GM18861 (cell line): ENCODE data around the gene FASTKD1.
"Not testable (repeated sequence)": the region's sequence is repeated elsewhere in the genome, so short reads cannot be mapped to it uniquely, and the experiment has no call there.

ENCODE experiments used
- ATAC-seq: cut with Tn5 transposase; IDR thresholded peaks from one replicate; pipeline ENCODE4 v1.9.1; 2021; ENCODE audit not compliant: unreplicated experiment

Gene FASTKD1

GRCh38 chr2:169573160-169573973 lies at the start of gene FASTKD1:
Gene FASTKD1 (minus strand): TSS chr2:169573865. CDS start chr2:169572029, 1,836 bp downstream.
- peak; percentile 98 for ATAC-seq

- no peak for ATAC-seq
Measured at GRCh38 chr2:169623235-169623634, 49.6 kb upstream of the FASTKD1 start.

GRCh38 chr2:169620509-169620908 lies 46.8 kb upstream of the FASTKD1 start:
- ATAC-seq: no peak

GRCh38 chr2:169619946-169620345 lies 46.3 kb upstream of the FASTKD1 start:
- ATAC-seq: no peak

- ATAC-seq: not testable (repeated sequence)
Measured at GRCh38 chr2:169615982-169616381, 42.3 kb upstream of the FASTKD1 start.

GRCh38 chr2:169613876-169614275 lies 40.2 kb upstream of the FASTKD1 start:
- ATAC-seq: no peak

GRCh38 chr2:169609264-169609663 lies 35.6 kb upstream of the FASTKD1 start:
- ATAC-seq: no peak

- no peak for ATAC-seq
Measured at GRCh38 chr2:169599568-169599967, 25.9 kb upstream of the FASTKD1 start.

GRCh38 chr2:169598982-169599381 lies 25.3 kb upstream of the FASTKD1 start:
- no peak for ATAC-seq

GRCh38 chr2:169596546-169596945 lies 22.9 kb upstream of the FASTKD1 start:
- ATAC-seq: not testable (repeated sequence)

- no peak for ATAC-seq
Measured at GRCh38 chr2:169590804-169591203, 17.1 kb upstream of the FASTKD1 start.

- no peak for ATAC-seq
Measured at GRCh38 chr2:169585673-169586072, 12.0 kb upstream of the FASTKD1 start.

- ATAC-seq: peak; percentile 86
Measured at GRCh38 chr2:169584005-169584877, 10.6 kb upstream of the FASTKD1 start, which contains the start of gene PPIG. Gene PPIG (plus strand): TSS chr2:169584351. CDS start chr2:169604042, 19,691 bp downstream.

GRCh38 chr2:169583518-169583917 lies 9.9 kb upstream of the FASTKD1 start:
- ATAC-seq: no peak

- ATAC-seq: not testable (repeated sequence)
Measured at GRCh38 chr2:169582552-169583266, 9.0 kb upstream of the FASTKD1 start.

- no peak for ATAC-seq
Measured at GRCh38 chr2:169579044-169579443, 5.4 kb upstream of the FASTKD1 start.

GRCh38 chr2:169575264-169575663 lies 1.6 kb upstream of the FASTKD1 start:
- not testable (repeated sequence) for ATAC-seq

- ATAC-seq: not testable (repeated sequence)
Measured at GRCh38 chr2:169574539-169574938, 874 bp upstream of the FASTKD1 start.

GRCh38 chr2:169573974-169574299 lies 272 bp upstream of the FASTKD1 start:
- ATAC-seq: peak; percentile 9

- no peak for ATAC-seq
Measured at GRCh38 chr2:169572821-169573159, 875 bp downstream of the FASTKD1 start.

- ATAC-seq: no peak
Measured at GRCh38 chr2:169572189-169572588, 1.5 kb downstream of the FASTKD1 start.
